HCT116 (cell line): ENCODE results near the gene RYR2. TPM values are rescaled to one million over a fixed set of nuclear protein-coding genes. Genes with fewer than 3 reads are reported as not detected.

ENCODE experiments used
- ATAC-seq: fragments of 200-7000 bp; cut with Tn5 transposase; 2 replicates; pipeline ENCODE4 v1.9.1; 2020; ENCODE audit warnings: mild to moderate bottlenecking, moderate library complexity
- BruUV-seq: library from RNA; stranded (reverse); fragments of 400-500 nt; replicated peaks from 2 replicates; lab custom pipeline; 2021; lab: Mats Ljungman, UMichigan
- CTCF ChIA-PET: fragments of 300-600 bp; sonication (Branson Sonifier 250); formaldehyde crosslinking; loops from one replicate; lab custom pipeline; 2021; ENCODE audit warnings: antibody characterized with exemption; lab: Charles Lee
- POLR2A ChIA-PET: fragments of 300-600, 350-600 bp; sonication (Branson Sonifier 250); formaldehyde crosslinking; loops from one replicate; lab custom pipeline; 2021; ENCODE audit warnings: antibody characterized with exemption; lab: Charles Lee
- RAD21 ChIA-PET, 2 experiments: fragments of 300-600 bp; sonication (Branson Sonifier 250); formaldehyde crosslinking; loops; one replicate each; lab custom pipeline; 2023; ENCODE audit warnings: low total read pairs in 2 of 2; ENCODE audit not compliant: uncharacterized antibody in 2 of 2, unreplicated experiment in 2 of 2, low non-redundant PET in 1 of 2; lab: Charles Lee
- DNase-seq: peaks from one replicate; pipeline ENCODE4 v3.0.0-alpha.2; 2010; ENCODE audit warnings: low read depth, low spot score
- H2AFZ ChIP-seq: fragments of 200-600 bp; shearing (Covaris generic), sonication (generic); 2 replicates; pipeline ENCODE4 v1.6.1; 2017; ENCODE audit warnings: low read depth, mixed run types, mixed read lengths, antibody characterized with exemption, low read length; ENCODE audit not compliant: poor library complexity, severe bottlenecking
- H3K27ac ChIP-seq: 2 replicates; pipeline ENCODE4 v1.5.1; 2012; ENCODE audit warnings: low read depth, low read length
- H3K27me3 ChIP-seq: fragments of 200-600 bp; sonication (generic); 2 replicates; pipeline ENCODE4 v1.6.1; 2016; ENCODE audit warnings: mixed run types, low read length, mixed read lengths; ENCODE audit not compliant: insufficient read depth
- H3K36me3 ChIP-seq, 2 experiments: fragments of 200-500 bp in 1 of 2; fragments of 200-600 bp in 1 of 2; sonication (Bioruptor generic) in 1 of 2; sonication (generic) in 1 of 2; 2 replicates each; pipeline versions ENCODE4 v1.5.1 to v1.6.1; 2014 to 2016; ENCODE audit warnings: low read length in 2 of 2, inconsistent platforms in 1 of 2, mixed read lengths in 1 of 2, mixed run types in 1 of 2; ENCODE audit not compliant: insufficient read depth in 2 of 2, control insufficient read depth in 1 of 2
- H3K4me1 ChIP-seq, 2 experiments: fragments of 200-600 bp in 1 of 2; sonication (generic) in 1 of 2; 2 replicates each; pipeline versions ENCODE4 v1.5.1 to v1.6.1; 2012 to 2017; ENCODE audit warnings: low read length in 2 of 2, inconsistent platforms in 1 of 2, mild to moderate bottlenecking in 1 of 2, mixed read lengths in 1 of 2, mixed run types in 1 of 2, moderate library complexity in 1 of 2; ENCODE audit not compliant: insufficient read depth in 2 of 2, control insufficient read depth in 1 of 2
- H3K4me2 ChIP-seq: fragments of 200-600 bp; sonication (generic); 2 replicates; pipeline ENCODE4 v1.6.1; 2017; ENCODE audit warnings: mixed run types, low read length, mixed read lengths
- H3K4me3 ChIP-seq, 2 experiments: fragments of 200-600 bp in 1 of 2; sonication (generic) in 1 of 2; replicated peaks in 1 of 2; 2 replicates each; pipeline ENCODE4 v1.5.1; 2011 to 2016; ENCODE audit warnings: low read length in 2 of 2, control low read depth in 1 of 2, low read depth in 1 of 2, mild to moderate bottlenecking in 1 of 2, mixed read lengths in 1 of 2, mixed run types in 1 of 2
- H3K79me2 ChIP-seq: fragments of 200-600 bp; sonication (generic); 2 replicates; pipeline ENCODE4 v1.6.1; 2017; ENCODE audit warnings: mild to moderate bottlenecking, mixed run types, low read length, moderate library complexity, mixed read lengths; ENCODE audit not compliant: insufficient read depth
- H3K9ac ChIP-seq: fragments of 200-600 bp; sonication (generic); 2 replicates; pipeline ENCODE4 v1.6.1; 2016; ENCODE audit warnings: low read length, mixed read lengths
- H3K9me2 ChIP-seq: fragments of 200-600 bp; sonication (generic), shearing (Covaris generic); 2 replicates; pipeline ENCODE4 v1.6.1; 2017; ENCODE audit warnings: mixed run types, mild to moderate bottlenecking, moderate library complexity; ENCODE audit not compliant: insufficient read depth
- H3K9me3 ChIP-seq, 2 experiments: fragments of 200-500 bp in 1 of 2; fragments of 200-600 bp in 1 of 2; sonication (Bioruptor generic) in 1 of 2; sonication (generic) in 1 of 2; 2 replicates each; pipeline ENCODE4 v1.6.1; 2014 to 2017; ENCODE audit warnings: low read length in 2 of 2, mixed read lengths in 2 of 2, inconsistent platforms in 1 of 2, low read depth in 1 of 2, mild to moderate bottlenecking in 1 of 2, mixed run types in 1 of 2, moderate library complexity in 1 of 2; ENCODE audit not compliant: control insufficient read depth in 1 of 2, insufficient read depth in 1 of 2
- H4K20me1 ChIP-seq: fragments of 200-600 bp; sonication (generic), shearing (Covaris generic); 2 replicates; pipeline ENCODE4 v1.6.1; 2017; ENCODE audit warnings: mixed run types, mild to moderate bottlenecking, moderate library complexity; ENCODE audit not compliant: insufficient read depth
- ATF3 ChIP-seq: IDR thresholded peaks from 2 replicates; pipeline ENCODE4 v1.6.1; 2012
- CEBPB ChIP-seq: IDR thresholded peaks from 2 replicates; pipeline ENCODE4 v1.6.1; 2012; ENCODE audit warnings: low read depth
- EZH2 ChIP-seq: fragments of 200-600 bp; sonication (generic); IDR thresholded peaks from 2 replicates; pipeline ENCODE4 v1.6.1; 2017; ENCODE audit warnings: antibody characterized with exemption, mixed run types
- MAX ChIP-seq: IDR thresholded peaks from 2 replicates; pipeline ENCODE4 v1.6.1; 2012
- POLR2A ChIP-seq: IDR thresholded peaks from 2 replicates; pipeline ENCODE4 v1.7.0; 2011; ENCODE audit warnings: borderline replicate concordance; ENCODE audit not compliant: insufficient read depth, insufficient read length; ENCODE audit errors: extremely low read depth
- RAD21 ChIP-seq: IDR thresholded peaks from 2 replicates; pipeline ENCODE4 v1.6.1; 2012; ENCODE audit warnings: low read depth, mild to moderate bottlenecking
- REST ChIP-seq: IDR thresholded peaks from 2 replicates; pipeline ENCODE4 v1.6.1; 2012; ENCODE audit warnings: low read depth
- SIN3A ChIP-seq: IDR thresholded peaks from 2 replicates; pipeline ENCODE4 v1.6.1; 2012; ENCODE audit warnings: low read depth
- SP1 ChIP-seq: IDR thresholded peaks from 2 replicates; pipeline ENCODE4 v1.6.1; 2012; ENCODE audit warnings: low read depth
- SRF ChIP-seq: IDR thresholded peaks from 2 replicates; pipeline ENCODE4 v1.6.1; 2012; ENCODE audit warnings: low read depth
- TCF7L2 ChIP-seq: IDR thresholded peaks from 2 replicates; pipeline ENCODE4 v1.7.0; 2011; ENCODE audit warnings: borderline replicate concordance, inconsistent platforms; ENCODE audit not compliant: insufficient read depth, insufficient read length; ENCODE audit errors: extremely low read depth
- YY1 ChIP-seq: IDR thresholded peaks from 2 replicates; pipeline ENCODE4 v1.6.1; 2011; ENCODE audit warnings: low read length, low read depth, moderate library complexity, mild to moderate bottlenecking; ENCODE audit not compliant: insufficient replicate concordance; ENCODE audit errors: extremely low read depth
- intact Hi-C: fragments of 100-400 bp; cut with micrococcal nuclease; formaldehyde crosslinking; loops from 2 replicates; pipeline ENCODE4 v1.10.0; 2022
- total RNA-seq: library from RNA; stranded (reverse); gene quantifications from one replicate; pipeline ENCODE4 v1.2.1, GENCODE V29; 2021; ENCODE audit not compliant: unreplicated experiment

RYR2 gene
- total RNA-seq, 1 experiment from 2014 or later, result 0.02 TPM

- CTCF ChIA-PET, result no interaction called here
- BruUV-seq, result no TSS peak
- no peaks in the 10 kb centered on the region for H3K79me2 ChIP-seq
- H2AFZ ChIP-seq, result no peak overlapping the region
- ATAC-seq (no peak), DNase-seq (no peak)
- H3K27me3 ChIP-seq, result no peaks in the 10 kb centered on the region
- no peak for TF ChIP-seq SRF
- no peak for TF ChIP-seq EZH2
- TF ChIP-seq SIN3A, result no peak
- no peak for TF ChIP-seq SP1
- TF ChIP-seq TCF7L2, result no peak
- TF ChIP-seq ATF3, result no peak
- no peak for TF ChIP-seq REST
- TF ChIP-seq YY1, result no peak
- TF ChIP-seq RAD21, result no peak
- no peak for TF ChIP-seq CEBPB
- no peak for TF ChIP-seq POLR2A
- no peak for TF ChIP-seq MAX
- H3K4me3 ChIP-seq, result no peak overlapping the region
- H3K9me3 ChIP-seq, result peaks cover 7 to 12% of the 10 kb centered on the region in 2 experiments; a peak in 2 of 4 replicates
- no peaks in the 10 kb centered on the region for H3K36me3 ChIP-seq
- intact Hi-C loops, result no loop called here
- no peaks in the 10 kb centered on the region for H4K20me1 ChIP-seq
- RAD21 ChIA-PET, result no interaction called here
- H3K9ac ChIP-seq, result no peak overlapping the region
- no peak overlapping the region for H3K27ac ChIP-seq
- no peaks in the 10 kb centered on the region for H3K4me1 ChIP-seq
- no peak overlapping the region for H3K4me2 ChIP-seq
- no peaks in the 10 kb centered on the region for H3K9me2 ChIP-seq
- POLR2A ChIA-PET, result no interaction called here
Observed at GRCh38 chr1:237467320-237467719, 425.3 kb downstream of the RYR2 start.
